Thyroid gland (tissue), 4 donors: ENCODE measurements around the gene SMCO3.

Source experiments
- POLR2A ChIP-seq, 2 donors: fragments of 450-650 bp; IDR thresholded peaks; one replicate each; pipeline ENCODE4 v1.6.1; 2017; ENCODE audit warnings: antibody characterized with exemption in 2 of 2, mild to moderate bottlenecking in 2 of 2, moderate library complexity in 1 of 2
- TF ChIP-seq, protein P1 (sequence below), 6 experiments: fragments of 200-600 bp in 3 of 6; fragments of 450-650 bp in 3 of 6; sonication (generic) in 3 of 6; IDR thresholded peaks; one replicate each; pipeline ENCODE4 v1.5.1; 2016 to 2019; ENCODE audit warnings: antibody characterized with exemption in 6 of 6, mild to moderate bottlenecking in 2 of 6, inconsistent platforms in 1 of 6, moderate library complexity in 1 of 6

DNA sequence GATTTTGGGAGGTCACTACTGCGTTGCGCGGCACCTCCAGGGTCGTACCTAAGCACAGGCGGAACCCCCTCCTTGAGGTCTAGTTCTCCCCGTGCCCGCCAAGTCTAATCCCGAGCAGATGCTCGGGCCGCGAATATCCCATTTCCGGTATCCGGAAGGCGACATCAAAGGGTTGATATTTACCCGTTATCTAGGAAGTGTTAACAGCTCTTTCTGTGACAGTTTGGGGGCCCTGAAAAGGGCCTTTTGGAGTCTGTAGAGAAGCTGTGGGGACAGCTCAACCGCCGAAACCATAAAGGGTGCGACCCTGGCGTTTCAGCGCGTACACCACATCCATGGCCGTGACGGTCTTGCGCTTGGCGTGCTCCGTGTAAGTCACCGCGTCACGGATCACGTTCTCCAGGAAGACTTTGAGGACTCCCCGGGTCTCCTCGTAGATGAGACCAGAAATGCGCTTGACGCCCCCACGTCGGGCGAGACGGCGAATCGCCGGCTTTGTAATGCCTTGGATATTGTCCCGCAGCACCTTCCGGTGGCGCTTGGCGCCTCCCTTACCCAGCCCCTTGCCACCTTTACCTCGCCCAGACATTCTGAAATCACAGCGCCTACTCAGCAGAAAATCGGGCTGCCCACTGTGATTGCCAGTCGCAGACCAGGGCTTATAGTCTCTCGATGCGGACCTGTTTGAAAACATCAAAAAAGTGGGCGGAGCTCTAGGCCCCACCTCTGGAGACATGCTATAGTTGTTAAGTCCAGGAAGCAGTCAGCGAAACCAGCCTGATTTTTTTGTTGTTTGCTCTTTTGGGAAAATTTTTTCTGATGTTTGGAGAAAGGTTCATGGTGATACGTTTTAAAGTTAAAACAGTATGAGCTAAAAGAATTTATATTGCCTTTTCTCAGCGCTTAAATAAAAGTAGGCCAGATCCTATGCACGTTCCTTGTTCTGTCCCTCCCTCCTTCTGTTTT, 43.2 kb downstream of the SMCO3 start:
- TF ChIP-seq, protein P1, sequence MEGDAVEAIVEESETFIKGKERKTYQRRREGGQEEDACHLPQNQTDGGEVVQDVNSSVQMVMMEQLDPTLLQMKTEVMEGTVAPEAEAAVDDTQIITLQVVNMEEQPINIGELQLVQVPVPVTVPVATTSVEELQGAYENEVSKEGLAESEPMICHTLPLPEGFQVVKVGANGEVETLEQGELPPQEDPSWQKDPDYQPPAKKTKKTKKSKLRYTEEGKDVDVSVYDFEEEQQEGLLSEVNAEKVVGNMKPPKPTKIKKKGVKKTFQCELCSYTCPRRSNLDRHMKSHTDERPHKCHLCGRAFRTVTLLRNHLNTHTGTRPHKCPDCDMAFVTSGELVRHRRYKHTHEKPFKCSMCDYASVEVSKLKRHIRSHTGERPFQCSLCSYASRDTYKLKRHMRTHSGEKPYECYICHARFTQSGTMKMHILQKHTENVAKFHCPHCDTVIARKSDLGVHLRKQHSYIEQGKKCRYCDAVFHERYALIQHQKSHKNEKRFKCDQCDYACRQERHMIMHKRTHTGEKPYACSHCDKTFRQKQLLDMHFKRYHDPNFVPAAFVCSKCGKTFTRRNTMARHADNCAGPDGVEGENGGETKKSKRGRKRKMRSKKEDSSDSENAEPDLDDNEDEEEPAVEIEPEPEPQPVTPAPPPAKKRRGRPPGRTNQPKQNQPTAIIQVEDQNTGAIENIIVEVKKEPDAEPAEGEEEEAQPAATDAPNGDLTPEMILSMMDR (IDR thresholded peaks at IDR 0.05), result peak in 1 of 6 experiments; percentile 11
- TF ChIP-seq POLR2A (IDR thresholded peaks at IDR 0.05), result peak; percentile 86 to 93
